AG04450 (cell line): ENCODE results near the gene DNAH8. TPM values are rescaled to one million over a fixed set of nuclear protein-coding genes. Genes with fewer than 3 reads are reported as not detected.

Experiments
- CTCF ChIA-PET: fragments of 300-600, 350-600 bp; formaldehyde crosslinking; extraction: SDS; loops from one replicate; lab custom pipeline; 2022; ENCODE audit warnings: antibody characterized with exemption, inconsistent platforms; lab: Charles Lee
- POLR2A ChIA-PET: fragments of 350-600 bp; formaldehyde crosslinking; extraction: SDS; loops from one replicate; lab custom pipeline; 2021; ENCODE audit warnings: antibody characterized with exemption, inconsistent platforms; lab: Yijun Ruan, JAX
- DNase-seq: peaks from one replicate; pipeline ENCODE4 v3.0.0-alpha.2; 2011; ENCODE audit warnings: low read depth, low spot score
- H3K27ac ChIP-seq: one replicate; pipeline ENCODE4 v1.5.1; 2012; ENCODE audit warnings: low read depth, low read length, control low read depth
- H3K27me3 ChIP-seq: one replicate; pipeline ENCODE4 v1.6.0; 2012; ENCODE audit warnings: low read length; ENCODE audit not compliant: control insufficient read depth, insufficient read depth
- H3K4me3 ChIP-seq: 2 replicates; pipeline ENCODE4 v1.5.1; 2011; ENCODE audit warnings: mild to moderate bottlenecking, low read depth, low read length, control low read depth
- H3K9me3 ChIP-seq: 2 replicates; pipeline ENCODE4 v1.5.1; 2012; ENCODE audit warnings: low read length; ENCODE audit not compliant: control insufficient read depth, insufficient read depth
- polyA plus RNA-seq: library from polyadenylated mRNA; depleted of rRNA; stranded (reverse); fragments of >200 nt; gene quantifications from 2 replicates; pipeline ENCODE4 v1.2.3, GENCODE V29; 2011
- TF ChIP-seq, protein P1 (sequence below): IDR thresholded peaks from 2 replicates; pipeline ENCODE4 v1.5.1; 2011; ENCODE audit warnings: low read depth, low read length, control low read depth, inconsistent platforms

DNAH8 gene
- polyA plus RNA-seq, 1 experiment: not detected

DNA sequence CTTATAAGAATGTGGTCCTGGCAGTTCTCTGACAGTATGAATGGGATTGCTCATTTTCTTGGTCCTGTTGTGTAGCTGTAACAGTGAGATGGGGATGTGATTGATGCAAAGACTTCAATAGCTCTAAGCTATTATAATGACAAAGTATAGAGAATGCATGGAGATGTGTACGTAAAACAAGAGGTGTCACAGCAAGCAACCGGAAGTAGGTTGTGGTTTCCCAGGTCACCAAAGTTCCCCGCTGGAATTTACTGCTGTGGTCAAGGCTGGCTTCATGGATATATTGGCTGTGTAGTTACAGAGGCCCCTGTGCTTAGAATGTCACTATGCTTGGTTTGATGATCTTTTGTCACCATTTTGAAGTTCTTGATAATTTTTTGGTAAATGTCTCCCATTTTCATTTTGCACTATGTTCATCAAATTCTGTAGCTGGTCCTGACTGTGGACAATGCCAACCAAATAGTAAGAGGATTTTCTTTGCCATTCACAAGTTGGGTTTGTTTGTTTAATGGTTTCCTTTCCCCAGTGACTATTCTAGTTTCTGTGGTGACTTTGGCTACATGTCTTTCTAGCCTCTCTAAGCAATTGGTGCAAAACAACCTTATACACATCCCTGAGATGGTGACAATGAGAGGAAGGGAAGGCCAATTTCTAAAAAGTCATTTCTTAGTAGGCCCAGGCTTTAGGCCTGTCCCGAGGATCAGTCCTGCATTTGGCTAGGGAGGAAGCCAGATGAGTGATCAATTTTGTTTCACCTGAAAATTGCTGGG lies 10.5 kb downstream of the DNAH8 start:
- H3K27ac ChIP-seq: no peak overlapping the region
- ChIA-PET CTCF (no interaction called here), POLR2A (no interaction called here)
- H3K9me3 ChIP-seq: no peaks in the 10 kb centered on the region
- no peak for DNase-seq
- TF ChIP-seq, protein P1, sequence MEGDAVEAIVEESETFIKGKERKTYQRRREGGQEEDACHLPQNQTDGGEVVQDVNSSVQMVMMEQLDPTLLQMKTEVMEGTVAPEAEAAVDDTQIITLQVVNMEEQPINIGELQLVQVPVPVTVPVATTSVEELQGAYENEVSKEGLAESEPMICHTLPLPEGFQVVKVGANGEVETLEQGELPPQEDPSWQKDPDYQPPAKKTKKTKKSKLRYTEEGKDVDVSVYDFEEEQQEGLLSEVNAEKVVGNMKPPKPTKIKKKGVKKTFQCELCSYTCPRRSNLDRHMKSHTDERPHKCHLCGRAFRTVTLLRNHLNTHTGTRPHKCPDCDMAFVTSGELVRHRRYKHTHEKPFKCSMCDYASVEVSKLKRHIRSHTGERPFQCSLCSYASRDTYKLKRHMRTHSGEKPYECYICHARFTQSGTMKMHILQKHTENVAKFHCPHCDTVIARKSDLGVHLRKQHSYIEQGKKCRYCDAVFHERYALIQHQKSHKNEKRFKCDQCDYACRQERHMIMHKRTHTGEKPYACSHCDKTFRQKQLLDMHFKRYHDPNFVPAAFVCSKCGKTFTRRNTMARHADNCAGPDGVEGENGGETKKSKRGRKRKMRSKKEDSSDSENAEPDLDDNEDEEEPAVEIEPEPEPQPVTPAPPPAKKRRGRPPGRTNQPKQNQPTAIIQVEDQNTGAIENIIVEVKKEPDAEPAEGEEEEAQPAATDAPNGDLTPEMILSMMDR: no peak
- peaks cover 6% of the 10 kb centered on the region for H3K27me3 ChIP-seq
- H3K4me3 ChIP-seq: no peak overlapping the region

- Histone ChIP-seq H3K9me3 (no peaks in the 10 kb centered on the region), H3K27me3 (peaks cover 3% of the 10 kb centered on the region), H3K4me3 (no peak overlapping the region), H3K27ac (no peak overlapping the region)
- no peak for DNase-seq
- POLR2A ChIA-PET: no interaction called here
- TF ChIP-seq, protein P1: no peak
- CTCF ChIA-PET: no interaction called here
Observed at GRCh38 chr6:38728203-38728602, 13.1 kb downstream of the DNAH8 start.

- Histone ChIP-seq H3K27me3 (peaks cover 3% of the 10 kb centered on the region), H3K27ac (no peak overlapping the region), H3K4me3 (no peak overlapping the region), H3K9me3 (no peaks in the 10 kb centered on the region)
- TF ChIP-seq, protein P1: no peak
- DNase-seq: no peak
- CTCF ChIA-PET: no interaction called here
- POLR2A ChIA-PET: no interaction called here
Observed at GRCh38 chr6:38730140-38730862, 15.2 kb downstream of the DNAH8 start.

GRCh38 chr6:38736951-38737350 lies 21.8 kb downstream of the DNAH8 start:
- Histone ChIP-seq H3K27ac (no peak overlapping the region), H3K27me3 (no peaks in the 10 kb centered on the region), H3K9me3 (no peaks in the 10 kb centered on the region), H3K4me3 (no peak overlapping the region)
- ChIA-PET POLR2A (no interaction called here), CTCF (no interaction called here)
- no peak for DNase-seq
- TF ChIP-seq, protein P1: no peak

- no peak overlapping the region for H3K4me3 ChIP-seq
- TF ChIP-seq, protein P1: no peak
- no peak for DNase-seq
- H3K27ac ChIP-seq: no peak overlapping the region
- ChIA-PET POLR2A (no interaction called here), CTCF (no interaction called here)
- no peaks in the 10 kb centered on the region for H3K27me3 ChIP-seq
- no peaks in the 10 kb centered on the region for H3K9me3 ChIP-seq
Observed at GRCh38 chr6:38738261-38738660, 23.1 kb downstream of the DNAH8 start.
